ENCODE measurements around the gene PHLDA3.

DNA sequence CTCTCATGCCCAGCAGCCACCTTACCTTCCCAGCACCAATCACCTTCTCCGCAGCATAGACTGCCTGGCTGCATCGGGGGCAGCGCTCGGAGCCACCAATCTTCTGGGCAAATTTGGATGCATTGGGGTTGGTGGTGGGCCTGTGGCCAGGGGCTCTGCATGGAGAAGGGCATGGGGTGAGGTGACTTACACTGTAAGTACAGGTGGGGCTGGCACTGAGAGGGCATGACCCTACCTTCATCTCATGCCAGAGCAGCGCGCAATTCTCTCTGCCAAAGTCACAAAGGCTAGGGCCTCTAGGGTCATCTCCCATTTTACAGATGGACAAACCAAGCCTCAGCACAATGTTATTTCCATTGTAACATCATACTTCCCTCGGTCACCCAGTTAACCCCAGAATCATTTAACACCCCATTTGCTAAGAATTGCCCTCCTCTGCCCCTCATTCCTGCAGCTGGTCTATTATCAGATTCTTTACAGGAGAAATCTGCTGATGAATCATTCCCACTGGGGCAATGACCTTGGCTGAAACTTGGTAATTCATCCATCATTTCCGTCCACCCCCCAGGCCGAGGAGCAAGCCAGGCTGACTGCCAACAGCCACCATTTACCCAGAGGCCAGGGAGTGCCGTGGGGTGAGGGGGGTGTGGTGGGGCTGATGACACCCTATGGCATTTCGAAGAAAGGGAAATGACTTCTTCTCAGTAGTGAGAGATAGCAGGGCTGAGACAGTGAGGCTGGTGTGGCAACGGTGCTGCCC is 20.0 kb upstream of the PHLDA3 start:
- TF ChIP-seq, protein P1, sequence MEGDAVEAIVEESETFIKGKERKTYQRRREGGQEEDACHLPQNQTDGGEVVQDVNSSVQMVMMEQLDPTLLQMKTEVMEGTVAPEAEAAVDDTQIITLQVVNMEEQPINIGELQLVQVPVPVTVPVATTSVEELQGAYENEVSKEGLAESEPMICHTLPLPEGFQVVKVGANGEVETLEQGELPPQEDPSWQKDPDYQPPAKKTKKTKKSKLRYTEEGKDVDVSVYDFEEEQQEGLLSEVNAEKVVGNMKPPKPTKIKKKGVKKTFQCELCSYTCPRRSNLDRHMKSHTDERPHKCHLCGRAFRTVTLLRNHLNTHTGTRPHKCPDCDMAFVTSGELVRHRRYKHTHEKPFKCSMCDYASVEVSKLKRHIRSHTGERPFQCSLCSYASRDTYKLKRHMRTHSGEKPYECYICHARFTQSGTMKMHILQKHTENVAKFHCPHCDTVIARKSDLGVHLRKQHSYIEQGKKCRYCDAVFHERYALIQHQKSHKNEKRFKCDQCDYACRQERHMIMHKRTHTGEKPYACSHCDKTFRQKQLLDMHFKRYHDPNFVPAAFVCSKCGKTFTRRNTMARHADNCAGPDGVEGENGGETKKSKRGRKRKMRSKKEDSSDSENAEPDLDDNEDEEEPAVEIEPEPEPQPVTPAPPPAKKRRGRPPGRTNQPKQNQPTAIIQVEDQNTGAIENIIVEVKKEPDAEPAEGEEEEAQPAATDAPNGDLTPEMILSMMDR (IDR thresholded peaks at IDR 0.05): no peak
- no peak for TF ChIP-seq POLR2A (IDR thresholded peaks at IDR 0.05)

All from tibial nerve (tissue), 3 donors.